Small intestine (tissue), 7 donors: ENCODE results near the gene UBE2N. TPM values are rescaled to one million over a fixed set of nuclear protein-coding genes. Genes with fewer than 3 reads are reported as not detected.

Experiments
- DNase-seq, 2 donors: peaks; one replicate each; pipeline versions ENCODE4 v3.0.0 to v3.0.0-alpha.2; 2013
- FAIRE-seq: peaks from 2 replicates; lab custom pipeline; 2012; peaks lifted over from hg19 to GRCh38; lab: Jason Lieb, UNC
- H3K27ac ChIP-seq, 3 donors: one replicate each; pipeline ENCODE4 v1.5.1; 2013; ENCODE audit warnings: low read length in 2 of 3, mild to moderate bottlenecking in 2 of 3, control low read depth in 1 of 3, inconsistent platforms in 1 of 3, low read depth in 1 of 3, moderate library complexity in 1 of 3
- H3K27me3 ChIP-seq, 3 donors: one replicate each; pipeline ENCODE4 v1.6.1; 2013; ENCODE audit warnings: low read length in 3 of 3, inconsistent platforms in 1 of 3; ENCODE audit not compliant: control insufficient read depth in 3 of 3, insufficient read depth in 3 of 3
- H3K36me3 ChIP-seq, 3 donors: one replicate each; pipeline ENCODE4 v1.6.1; 2013; ENCODE audit warnings: low read length in 3 of 3, inconsistent platforms in 1 of 3, low read depth in 1 of 3, mild to moderate bottlenecking in 1 of 3, moderate library complexity in 1 of 3; ENCODE audit not compliant: control insufficient read depth in 3 of 3, insufficient read depth in 2 of 3
- H3K4me1 ChIP-seq, 3 donors: one replicate each; pipeline ENCODE4 v1.6.1; 2013; ENCODE audit warnings: low read length in 2 of 3, inconsistent platforms in 1 of 3, low read depth in 1 of 3, mild to moderate bottlenecking in 1 of 3, moderate library complexity in 1 of 3; ENCODE audit not compliant: control insufficient read depth in 3 of 3, insufficient read depth in 2 of 3
- H3K4me3 ChIP-seq, 3 donors: one replicate each; pipeline ENCODE4 v1.5.1; 2013; ENCODE audit warnings: low read length in 3 of 3, control low read depth in 1 of 3, inconsistent platforms in 1 of 3, low read depth in 1 of 3, mild to moderate bottlenecking in 1 of 3, moderate library complexity in 1 of 3
- H3K9me3 ChIP-seq, 2 donors: one replicate each; pipeline ENCODE4 v1.6.1; 2013; ENCODE audit warnings: low read depth in 1 of 2, low read length in 1 of 2; ENCODE audit not compliant: control insufficient read depth in 2 of 2, insufficient read depth in 1 of 2
- WGBS, 3 donors: extraction: QIAGEN DNeasy Blood & Tissue Kit; methylation state at CpG; one replicate each; pipeline ENCODE4 v1.1.7; 2013; 5-methylcytosine and 5-hydroxymethylcytosine counted together
- polyA plus RNA-seq, 4 donors: library from polyadenylated mRNA; stranded (reverse) in 3 of 4; unstranded in 1 of 4; fragments of 200-250 nt in 3 of 4; fragments of 120-200 nt in 1 of 4; gene quantifications; one replicate each; pipeline versions ENCODE4 v1.2.1 to v1.2.3, GENCODE V29; 2013
- donor health status: healthy with polysubstance abuse.
- donor health status: control.
- donor health status: control.
- donor health status: Bipolar disorder and iron deficiency.
- donor health status: healthy.

The UBE2N gene
- polyA plus RNA-seq, 4 donors: 47.0 to 87.8 (median 59.9) TPM

GRCh38 chr12:93377252-93378195 lies 64.2 kb downstream of the UBE2N start, which contains the start of gene NUDT4:
Gene NUDT4 (plus strand): TSS chr12:93377925. CDS start chr12:93378323, 398 bp downstream.
- H3K4me1 ChIP-seq: peaks cover 4 to 40% (median 7%) of the 10 kb centered on the region in 3 donors
- no peaks in the 10 kb centered on the region for H3K27me3 ChIP-seq
- 0 to 2% (median 1%) methylated on average over 35 to 63 of the region's 79 CpGs for WGBS, 3 donors
- DNase-seq (peak; percentile 95 to 98), FAIRE-seq (no peak)
- peaks cover 0 to 4% (median 0%) of the 10 kb centered on the region in 3 donors for H3K36me3 ChIP-seq
- peak within 1 kb of the TSS; percentile 67 to 98 (median 75) for H3K4me3 ChIP-seq
- H3K9me3 ChIP-seq: no peaks in the 10 kb centered on the region
- H3K27ac ChIP-seq: peak within 1 kb of the TSS; percentile 87 to 95 (median 91)

- H3K27ac ChIP-seq: peak overlapping the region; percentile 27 to 83 (median 74)
- DNase-seq (peak; percentile 42 to 43), FAIRE-seq (no peak)
- WGBS, 3 donors: 18 to 55% (median 35%) methylated on average over 10 of the region's 10 CpGs
- peak overlapping the region; percentile 0 to 62 (median 48) for H3K4me3 ChIP-seq
- H3K36me3 ChIP-seq: no peaks in the 10 kb centered on the region
- peaks cover 4 to 39% (median 6%) of the 10 kb centered on the region in 3 donors for H3K4me1 ChIP-seq
- no peaks in the 10 kb centered on the region for H3K9me3 ChIP-seq
- no peaks in the 10 kb centered on the region for H3K27me3 ChIP-seq
These were observed 65.1 kb downstream of the UBE2N start for GRCh38 chr12:93376436-93377251.

GRCh38 chr12:93375906-93376305 lies 65.8 kb downstream of the UBE2N start:
- peak overlapping the region in 1 of 3 donors; percentile 0 for H3K4me3 ChIP-seq
- DNase-seq (no peak), FAIRE-seq (no peak)
- no peaks in the 10 kb centered on the region for H3K9me3 ChIP-seq
- WGBS, 3 donors: 95 to 97% (median 95%) methylated on average over 6 of the region's 6 CpGs
- H3K4me1 ChIP-seq: peaks cover 0 to 33% (median 0%) of the 10 kb centered on the region in 3 donors
- H3K27ac ChIP-seq: no peak overlapping the region
- H3K36me3 ChIP-seq: no peaks in the 10 kb centered on the region
- no peaks in the 10 kb centered on the region for H3K27me3 ChIP-seq

DNA sequence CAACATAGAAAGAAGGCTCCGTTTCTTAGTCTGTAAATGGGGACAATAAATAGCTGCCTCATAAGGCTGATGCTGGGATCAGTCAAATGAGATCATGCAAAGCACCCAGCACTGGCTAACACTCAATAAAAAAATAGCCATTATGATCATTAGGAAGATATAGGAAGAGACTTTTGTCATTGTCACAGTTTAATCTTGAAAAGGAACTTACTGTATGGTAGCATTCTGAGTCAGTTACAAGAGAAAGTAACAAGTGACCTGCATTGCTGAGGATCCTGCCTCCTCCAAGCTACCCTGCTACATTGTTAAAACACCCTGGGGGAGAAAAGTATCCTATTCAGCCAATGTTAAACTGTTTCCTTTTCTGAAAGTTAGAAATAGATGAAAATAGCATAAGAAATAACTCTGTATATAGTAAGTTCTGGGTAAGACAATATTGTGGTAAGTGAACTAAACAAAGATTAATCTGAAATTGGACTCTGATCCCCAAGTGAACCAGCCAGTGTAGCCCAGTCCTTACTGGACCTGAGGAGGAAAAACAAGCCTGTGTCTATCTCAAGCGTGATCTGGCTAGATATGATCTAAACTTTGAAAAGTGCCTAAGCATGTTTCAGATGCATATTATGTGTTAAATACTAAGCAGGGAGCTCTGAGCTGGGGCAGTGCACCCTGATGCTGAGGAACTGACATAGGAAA lies 67.6 kb downstream of the UBE2N start:
- DNase-seq (peak; percentile 65 to 66), FAIRE-seq (no peak)
- no peak overlapping the region for H3K4me3 ChIP-seq
- H3K9me3 ChIP-seq: no peaks in the 10 kb centered on the region
- peak overlapping the region in 2 of 3 donors; percentile 14 to 50 for H3K27ac ChIP-seq
- no peaks in the 10 kb centered on the region for H3K27me3 ChIP-seq
- H3K36me3 ChIP-seq: no peaks in the 10 kb centered on the region
- WGBS, 3 donors: 24 to 55% (median 49%) methylated on average over 2 of the region's 2 CpGs
- peaks cover 0 to 33% (median 0%) of the 10 kb centered on the region in 3 donors for H3K4me1 ChIP-seq

DNA sequence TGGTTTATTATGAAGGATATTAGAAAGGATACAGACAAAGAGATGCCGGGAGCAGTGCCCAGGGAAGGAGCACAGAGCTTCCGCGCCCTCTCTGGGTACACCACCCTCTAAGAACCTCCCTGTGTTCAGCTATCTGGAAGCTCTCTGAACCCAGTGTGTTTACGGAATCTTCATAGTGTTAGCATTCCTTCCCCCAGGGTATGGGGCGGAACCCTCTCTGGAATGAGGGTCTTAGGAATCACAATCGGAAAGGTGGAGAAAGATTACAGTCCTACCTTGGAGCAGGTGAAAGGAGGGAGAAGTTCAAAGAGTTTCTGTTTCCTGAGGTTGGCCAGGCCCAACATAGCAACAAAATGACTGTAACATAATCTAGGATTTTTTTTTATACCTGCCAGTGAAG lies 70.8 kb downstream of the UBE2N start:
- H3K27me3 ChIP-seq: no peaks in the 10 kb centered on the region
- DNase-seq (no peak), FAIRE-seq (no peak)
- H3K4me3 ChIP-seq: no peak overlapping the region
- H3K4me1 ChIP-seq: peaks cover 0 to 19% (median 0%) of the 10 kb centered on the region in 3 donors
- no peak overlapping the region for H3K27ac ChIP-seq
- H3K36me3 ChIP-seq: no peaks in the 10 kb centered on the region
- 95 to 97% (median 96%) methylated on average over 6 of the region's 6 CpGs for WGBS, 3 donors
- H3K9me3 ChIP-seq: no peaks in the 10 kb centered on the region

- no peak overlapping the region for H3K4me3 ChIP-seq
- H3K27me3 ChIP-seq: no peaks in the 10 kb centered on the region
- no peak overlapping the region for H3K27ac ChIP-seq
- H3K9me3 ChIP-seq: no peaks in the 10 kb centered on the region
- DNase-seq: no peak
- H3K4me1 ChIP-seq: peaks cover 0 to 10% (median 0%) of the 10 kb centered on the region in 3 donors
- FAIRE-seq: no peak
- H3K36me3 ChIP-seq: no peaks in the 10 kb centered on the region
These were observed 72.2 kb downstream of the UBE2N start for GRCh38 chr12:93369505-93369904.

GRCh38 chr12:93368766-93369165 lies 73.0 kb downstream of the UBE2N start:
- DNase-seq (no peak), FAIRE-seq (no peak)
- H3K4me1 ChIP-seq: peaks cover 0 to 2% (median 0%) of the 10 kb centered on the region in 3 donors
- H3K4me3 ChIP-seq: no peak overlapping the region
- H3K27ac ChIP-seq: no peak overlapping the region
- H3K27me3 ChIP-seq: no peaks in the 10 kb centered on the region
- no peaks in the 10 kb centered on the region for H3K9me3 ChIP-seq
- WGBS, 3 donors: 97 to 100% (median 99%) methylated on average over 3 of the region's 3 CpGs
- H3K36me3 ChIP-seq: no peaks in the 10 kb centered on the region
